Endodermal cell (in vitro differentiated cells): ENCODE data around the gene CAMTA1. TPM values are rescaled to one million over a fixed set of nuclear protein-coding genes. Genes with fewer than 3 reads are reported as not detected.

Experiments
- DNase-seq: peaks from one replicate; pipeline ENCODE4 v3.0.0-alpha.2; 2017
- H3K27ac ChIP-seq: 2 replicates; pipeline ENCODE4 v1.5.1; 2013; ENCODE audit warnings: mild to moderate bottlenecking, low read depth, low read length, moderate library complexity
- H3K27me3 ChIP-seq: 2 replicates; pipeline ENCODE4 v1.6.1; 2013; ENCODE audit warnings: mild to moderate bottlenecking, low read length, moderate library complexity; ENCODE audit not compliant: insufficient read depth, control insufficient read depth, poor library complexity, severe bottlenecking
- H3K36me3 ChIP-seq: 2 replicates; pipeline ENCODE4 v1.7.0; 2013; ENCODE audit warnings: mild to moderate bottlenecking, low read length, moderate library complexity; ENCODE audit not compliant: control insufficient read depth, insufficient read depth
- H3K4me1 ChIP-seq: one replicate; pipeline ENCODE4 v1.7.0; 2013; ENCODE audit warnings: low read length; ENCODE audit not compliant: control insufficient read depth, insufficient read depth
- H3K4me3 ChIP-seq: 2 replicates; pipeline ENCODE4 v1.5.1; 2013; ENCODE audit warnings: mild to moderate bottlenecking, low read length, moderate library complexity
- H3K9ac ChIP-seq: 2 replicates; pipeline ENCODE4 v1.6.1; 2013; ENCODE audit warnings: mild to moderate bottlenecking, low read length, moderate library complexity; ENCODE audit not compliant: poor library complexity, severe bottlenecking; ENCODE audit errors: extremely low read depth
- H3K9me3 ChIP-seq: 2 replicates; pipeline ENCODE4 v1.6.1; 2013; ENCODE audit warnings: mild to moderate bottlenecking, low read length, moderate library complexity; ENCODE audit not compliant: control insufficient read depth
- H3K27ac Mint-ChIP-seq: 2 replicates; pipeline ENCODE4 v1.8.0; 2020; ENCODE audit warnings: mixed read lengths
- H3K27me3 Mint-ChIP-seq: 2 replicates; pipeline ENCODE4 v1.8.0; 2021; ENCODE audit warnings: mild to moderate bottlenecking, mixed read lengths; ENCODE audit not compliant: insufficient read depth
- H3K36me3 Mint-ChIP-seq: 2 replicates; pipeline ENCODE4 v1.8.0; 2020; ENCODE audit warnings: low read depth, mixed read lengths
- H3K4me1 Mint-ChIP-seq: 2 replicates; pipeline ENCODE4 v1.8.0; 2020; ENCODE audit warnings: mixed read lengths
- H3K4me3 Mint-ChIP-seq: 2 replicates; pipeline ENCODE4 v1.8.0; 2020; ENCODE audit warnings: mild to moderate bottlenecking, moderate library complexity, mixed read lengths
- H3K9me3 Mint-ChIP-seq: 2 replicates; pipeline ENCODE4 v1.8.0; 2020; ENCODE audit warnings: mild to moderate bottlenecking, mixed read lengths
- WGBS, 2 experiments: methylation state at CpG; one replicate each; pipeline versions ENCODE4 v1.1.5 to v1.1.7; 2013; ENCODE audit warnings: missing lambda C conversion rate in 2 of 2, mixed read lengths in 1 of 2; ENCODE audit not compliant: insufficient coverage in 1 of 2, insufficient read length in 1 of 2; 5-methylcytosine and 5-hydroxymethylcytosine counted together
- total RNA-seq, 2 donors: library from RNA; stranded (reverse); fragmentation: NEBNext Ultra II Directional in 1 of 2; extraction: Animal tissue kit (Norgen Biotek cat#: 25700) in 1 of 2; gene quantifications; 2 replicates in 1 of 2; 3 replicates in 1 of 2; pipeline ENCODE4 v1.2.1, GENCODE V29; 2021
- TF ChIP-seq, protein P1 (sequence below): fragments of 200-600 bp; sonication (generic); conservative IDR thresholded peaks from 2 replicates; pipeline ENCODE4 v1.5.0; 2021; ENCODE audit warnings: antibody characterized with exemption, mild to moderate bottlenecking

Gene CAMTA1
- total RNA-seq, 2 donors from 2014 or later, result 123 to 137 TPM

DNA sequence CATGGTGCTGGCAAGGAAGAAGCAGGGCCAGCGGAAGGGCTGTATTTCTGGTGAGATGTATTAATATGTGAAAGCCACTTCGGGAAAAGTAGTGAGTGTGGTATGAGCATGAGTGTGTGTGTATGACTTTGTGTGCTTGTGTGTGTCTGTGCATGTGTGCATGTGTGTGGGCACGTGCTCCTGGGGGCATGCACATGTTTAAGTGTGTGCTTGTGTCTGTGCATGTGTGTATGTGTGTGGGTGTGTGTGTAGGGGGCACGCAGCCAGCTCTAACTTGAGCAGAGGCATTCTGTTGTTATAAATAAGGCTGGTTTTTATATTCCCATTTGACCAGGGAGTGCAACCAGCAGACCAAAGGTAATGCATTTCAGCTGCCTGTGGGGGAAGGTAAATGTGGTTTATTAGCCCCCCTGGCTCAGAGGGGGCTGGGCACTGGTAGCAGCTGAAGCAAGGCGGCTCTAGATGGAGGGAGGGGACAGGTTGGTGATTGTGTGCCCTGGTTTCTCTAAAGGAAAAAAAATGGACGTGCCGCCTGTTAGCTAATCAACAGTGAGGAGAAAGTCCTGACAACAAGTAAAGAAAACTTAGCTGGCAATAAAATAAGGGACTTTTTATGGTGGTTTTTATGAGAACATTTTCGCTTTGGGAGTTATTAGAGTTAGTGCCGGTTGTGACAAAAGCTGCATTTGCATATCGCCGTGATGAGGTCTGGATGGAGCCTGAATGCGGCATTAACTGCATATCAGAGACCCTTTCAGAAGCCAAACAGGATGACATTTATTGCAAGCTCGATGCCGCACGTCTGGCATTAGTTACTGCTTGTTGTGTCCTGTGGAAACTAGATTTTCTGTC, 180.1 kb downstream of the CAMTA1 start:
- H3K36me3 Mint-ChIP-seq, result no peaks in the 10 kb centered on the region
- TF ChIP-seq, protein P1, sequence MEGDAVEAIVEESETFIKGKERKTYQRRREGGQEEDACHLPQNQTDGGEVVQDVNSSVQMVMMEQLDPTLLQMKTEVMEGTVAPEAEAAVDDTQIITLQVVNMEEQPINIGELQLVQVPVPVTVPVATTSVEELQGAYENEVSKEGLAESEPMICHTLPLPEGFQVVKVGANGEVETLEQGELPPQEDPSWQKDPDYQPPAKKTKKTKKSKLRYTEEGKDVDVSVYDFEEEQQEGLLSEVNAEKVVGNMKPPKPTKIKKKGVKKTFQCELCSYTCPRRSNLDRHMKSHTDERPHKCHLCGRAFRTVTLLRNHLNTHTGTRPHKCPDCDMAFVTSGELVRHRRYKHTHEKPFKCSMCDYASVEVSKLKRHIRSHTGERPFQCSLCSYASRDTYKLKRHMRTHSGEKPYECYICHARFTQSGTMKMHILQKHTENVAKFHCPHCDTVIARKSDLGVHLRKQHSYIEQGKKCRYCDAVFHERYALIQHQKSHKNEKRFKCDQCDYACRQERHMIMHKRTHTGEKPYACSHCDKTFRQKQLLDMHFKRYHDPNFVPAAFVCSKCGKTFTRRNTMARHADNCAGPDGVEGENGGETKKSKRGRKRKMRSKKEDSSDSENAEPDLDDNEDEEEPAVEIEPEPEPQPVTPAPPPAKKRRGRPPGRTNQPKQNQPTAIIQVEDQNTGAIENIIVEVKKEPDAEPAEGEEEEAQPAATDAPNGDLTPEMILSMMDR, result no peak

GRCh38 chr1:6965935-6966241, 180.6 kb downstream of the CAMTA1 start:
- Mint-ChIP-seq H3K9me3 (no peaks in the 10 kb centered on the region), H3K27ac (no peak overlapping the region), H3K4me3 (no peak overlapping the region), H3K27me3 (peaks cover 6% of the 10 kb centered on the region), H3K36me3 (no peaks in the 10 kb centered on the region), H3K4me1 (peaks cover 6% of the 10 kb centered on the region)
- Histone ChIP-seq H3K4me1 (no peaks in the 10 kb centered on the region), H3K9ac (no peak overlapping the region), H3K36me3 (no peaks in the 10 kb centered on the region), H3K9me3 (no peaks in the 10 kb centered on the region), H3K4me3 (no peak overlapping the region), H3K27ac (no peak overlapping the region), H3K27me3 (no peaks in the 10 kb centered on the region)
- 84 to 92% methylated on average over 5 to 7 of the region's 7 CpGs for WGBS, 2 experiments
- TF ChIP-seq, protein P1, result no peak
- DNase-seq, result no peak

More for the DNA sequence above, 180.1 kb downstream of the CAMTA1 start:
- Histone ChIP-seq H3K27ac (no peak overlapping the region), H3K9ac (no peak overlapping the region), H3K27me3 (no peaks in the 10 kb centered on the region), H3K4me3 (no peak overlapping the region), H3K36me3 (no peaks in the 10 kb centered on the region), H3K9me3 (no peaks in the 10 kb centered on the region), H3K4me1 (no peaks in the 10 kb centered on the region)
- no peaks in the 10 kb centered on the region for H3K9me3 Mint-ChIP-seq
- H3K27me3 Mint-ChIP-seq, result peaks cover 8% of the 10 kb centered on the region
- no peak for DNase-seq
- H3K4me1 Mint-ChIP-seq, result peaks cover 8% of the 10 kb centered on the region
- no peak overlapping the region for H3K4me3 Mint-ChIP-seq
- no peak overlapping the region for H3K27ac Mint-ChIP-seq
- WGBS, 2 experiments, result 86 to 87% methylated on average over 10 to 15 of the region's 15 CpGs

DNA sequence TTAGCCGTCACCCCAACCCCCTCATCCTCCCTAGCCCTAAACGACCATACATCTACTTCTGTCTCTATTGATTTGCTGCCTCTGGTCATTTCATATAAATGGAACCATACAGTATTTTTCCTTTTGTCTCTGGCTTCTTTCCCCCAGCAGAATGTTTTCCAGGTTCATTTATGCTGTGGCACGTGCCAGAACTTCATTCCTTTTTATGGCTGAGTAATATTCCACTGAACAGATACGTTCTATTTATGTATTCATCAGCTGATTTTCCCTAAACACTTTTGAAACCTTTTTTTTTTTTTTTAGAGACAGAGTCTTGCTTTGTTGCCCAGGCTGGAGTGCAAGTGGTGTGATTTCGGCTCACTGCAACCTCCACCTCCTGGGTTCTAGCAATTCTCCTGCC, 181.1 kb downstream of the CAMTA1 start:
- TF ChIP-seq, protein P1, result no peak
- no peak overlapping the region for H3K27ac Mint-ChIP-seq
- Histone ChIP-seq H3K27ac (no peak overlapping the region), H3K4me1 (no peaks in the 10 kb centered on the region), H3K4me3 (no peak overlapping the region), H3K9ac (no peak overlapping the region), H3K36me3 (no peaks in the 10 kb centered on the region), H3K27me3 (no peaks in the 10 kb centered on the region), H3K9me3 (no peaks in the 10 kb centered on the region)
- H3K9me3 Mint-ChIP-seq, result no peaks in the 10 kb centered on the region
- WGBS, 2 experiments, result 93 to 96% methylated on average over 5 of the region's 5 CpGs
- H3K36me3 Mint-ChIP-seq, result no peaks in the 10 kb centered on the region
- H3K27me3 Mint-ChIP-seq, result peaks cover 2% of the 10 kb centered on the region
- H3K4me3 Mint-ChIP-seq, result no peak overlapping the region
- H3K4me1 Mint-ChIP-seq, result peaks cover 4% of the 10 kb centered on the region
- DNase-seq, result no peak
